ENCODE data around the gene PIAS4. TPM values are rescaled to one million over a fixed set of nuclear protein-coding genes. Genes with fewer than 3 reads are reported as not detected.

PIAS4 gene
- total RNA-seq, 1 donor, result 21.4 TPM

DNA sequence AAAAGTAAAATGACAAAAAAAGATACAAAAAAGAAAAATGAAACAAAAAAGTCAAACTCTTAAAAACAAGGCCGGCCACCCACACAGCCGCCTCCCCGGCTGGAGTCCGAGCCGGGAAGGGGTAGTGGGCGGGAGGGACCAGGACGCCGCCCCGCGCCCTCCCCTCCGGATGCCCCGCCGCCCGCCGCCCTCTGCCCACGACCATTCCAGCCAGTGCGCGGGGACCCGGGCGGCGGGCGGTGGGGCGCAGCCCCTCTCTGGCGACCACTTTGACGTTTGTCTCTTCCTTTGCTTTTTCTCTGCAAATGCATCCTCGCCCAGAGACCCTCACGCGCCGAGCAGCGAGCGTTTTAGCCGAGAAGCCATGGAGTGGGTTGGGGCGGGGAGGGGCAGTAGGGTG, 30.5 kb downstream of the PIAS4 start:
- H3K9me3 ChIP-seq (ENCODE audit: low read depth, low read length), result no peaks in the 10 kb centered on the region
- H3K27me3 ChIP-seq (ENCODE audit: insufficient read depth, low read length), result no peaks in the 10 kb centered on the region
- H2AFZ ChIP-seq (ENCODE audit: low read length), result no peak overlapping the region
- no peak overlapping the region for H3K4me2 ChIP-seq (ENCODE audit: insufficient read depth, low read length)
- no peak overlapping the region for H3K4me3 ChIP-seq (ENCODE audit: insufficient read depth, low read length)
- no peaks in the 10 kb centered on the region for H3K4me1 ChIP-seq (ENCODE audit: insufficient read depth, low read length)
- peaks cover 36% of the 10 kb centered on the region for H4K20me1 ChIP-seq (ENCODE audit: insufficient read depth, low read length)
- no peak overlapping the region for H3K27ac ChIP-seq (ENCODE audit: low read depth, low read length)
- TF ChIP-seq, protein P1, sequence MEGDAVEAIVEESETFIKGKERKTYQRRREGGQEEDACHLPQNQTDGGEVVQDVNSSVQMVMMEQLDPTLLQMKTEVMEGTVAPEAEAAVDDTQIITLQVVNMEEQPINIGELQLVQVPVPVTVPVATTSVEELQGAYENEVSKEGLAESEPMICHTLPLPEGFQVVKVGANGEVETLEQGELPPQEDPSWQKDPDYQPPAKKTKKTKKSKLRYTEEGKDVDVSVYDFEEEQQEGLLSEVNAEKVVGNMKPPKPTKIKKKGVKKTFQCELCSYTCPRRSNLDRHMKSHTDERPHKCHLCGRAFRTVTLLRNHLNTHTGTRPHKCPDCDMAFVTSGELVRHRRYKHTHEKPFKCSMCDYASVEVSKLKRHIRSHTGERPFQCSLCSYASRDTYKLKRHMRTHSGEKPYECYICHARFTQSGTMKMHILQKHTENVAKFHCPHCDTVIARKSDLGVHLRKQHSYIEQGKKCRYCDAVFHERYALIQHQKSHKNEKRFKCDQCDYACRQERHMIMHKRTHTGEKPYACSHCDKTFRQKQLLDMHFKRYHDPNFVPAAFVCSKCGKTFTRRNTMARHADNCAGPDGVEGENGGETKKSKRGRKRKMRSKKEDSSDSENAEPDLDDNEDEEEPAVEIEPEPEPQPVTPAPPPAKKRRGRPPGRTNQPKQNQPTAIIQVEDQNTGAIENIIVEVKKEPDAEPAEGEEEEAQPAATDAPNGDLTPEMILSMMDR (IDR thresholded peaks at IDR 0.05; ENCODE audit: extremely low read depth, low read depth, low read length), result no peak
- DNase-seq (ENCODE audit: insufficient read length, low spot score, missing footprints), result no peak
- H3K36me3 ChIP-seq (ENCODE audit: insufficient read depth, low read length), result peaks cover 37% of the 10 kb centered on the region
- H3K79me2 ChIP-seq (ENCODE audit: insufficient read depth, low read length), result peaks cover 39% of the 10 kb centered on the region

DNA sequence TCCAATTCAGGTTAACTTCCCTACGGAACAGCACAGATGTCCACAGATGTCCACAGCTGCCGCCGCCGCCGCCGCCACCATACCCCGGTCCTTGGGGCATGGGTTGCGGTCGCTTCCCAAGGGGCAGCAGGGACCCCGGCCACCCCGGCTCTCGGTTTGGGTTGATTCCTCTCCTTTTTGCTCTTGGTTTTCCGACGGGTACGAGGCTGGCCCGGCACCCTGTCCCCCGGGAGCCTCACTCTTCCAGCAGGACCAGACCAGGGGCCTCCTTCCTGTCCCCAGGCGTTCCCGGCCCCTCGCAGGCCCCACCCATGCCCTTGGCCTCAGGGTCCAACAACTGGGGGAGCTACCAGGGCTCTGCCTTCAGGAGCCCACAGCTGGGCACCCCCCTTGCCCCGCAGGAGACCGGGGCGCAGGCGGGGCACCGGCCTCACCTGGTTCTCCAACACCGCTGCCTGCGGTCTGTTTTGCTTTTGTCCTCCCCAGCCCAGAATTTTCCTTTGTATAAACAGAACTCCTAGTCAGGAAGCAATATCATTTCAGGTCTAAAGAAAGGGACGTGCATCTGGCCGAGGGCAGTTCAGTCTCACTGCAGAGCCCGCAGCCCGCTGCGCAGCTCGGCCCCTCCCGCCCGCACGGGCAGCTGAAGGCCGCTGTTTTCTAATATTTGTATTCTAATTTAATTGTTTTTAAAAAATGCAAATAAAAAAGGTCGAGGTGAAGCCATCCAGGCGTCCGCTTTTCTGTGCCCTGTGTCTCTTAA, 31.3 kb downstream of the PIAS4 start:
- H3K9me3 ChIP-seq (ENCODE audit: low read depth, low read length), result no peaks in the 10 kb centered on the region
- H3K79me2 ChIP-seq (ENCODE audit: insufficient read depth, low read length), result peaks cover 43% of the 10 kb centered on the region
- no peak overlapping the region for H3K4me2 ChIP-seq (ENCODE audit: insufficient read depth, low read length)
- peaks cover 31% of the 10 kb centered on the region for H3K36me3 ChIP-seq (ENCODE audit: insufficient read depth, low read length)
- no peak overlapping the region for H3K4me3 ChIP-seq (ENCODE audit: insufficient read depth, low read length)
- H4K20me1 ChIP-seq (ENCODE audit: insufficient read depth, low read length), result peaks cover 36% of the 10 kb centered on the region
- no peaks in the 10 kb centered on the region for H3K27me3 ChIP-seq (ENCODE audit: insufficient read depth, low read length)
- TF ChIP-seq, protein P1 (IDR thresholded peaks at IDR 0.05; ENCODE audit: extremely low read depth, low read depth, low read length), result no peak
- H3K4me1 ChIP-seq (ENCODE audit: insufficient read depth, low read length), result no peaks in the 10 kb centered on the region
- DNase-seq (ENCODE audit: insufficient read length, low spot score, missing footprints), result no peak
- no peak overlapping the region for H2AFZ ChIP-seq (ENCODE audit: low read length)
- H3K27ac ChIP-seq (ENCODE audit: low read depth, low read length), result no peak overlapping the region

DNA sequence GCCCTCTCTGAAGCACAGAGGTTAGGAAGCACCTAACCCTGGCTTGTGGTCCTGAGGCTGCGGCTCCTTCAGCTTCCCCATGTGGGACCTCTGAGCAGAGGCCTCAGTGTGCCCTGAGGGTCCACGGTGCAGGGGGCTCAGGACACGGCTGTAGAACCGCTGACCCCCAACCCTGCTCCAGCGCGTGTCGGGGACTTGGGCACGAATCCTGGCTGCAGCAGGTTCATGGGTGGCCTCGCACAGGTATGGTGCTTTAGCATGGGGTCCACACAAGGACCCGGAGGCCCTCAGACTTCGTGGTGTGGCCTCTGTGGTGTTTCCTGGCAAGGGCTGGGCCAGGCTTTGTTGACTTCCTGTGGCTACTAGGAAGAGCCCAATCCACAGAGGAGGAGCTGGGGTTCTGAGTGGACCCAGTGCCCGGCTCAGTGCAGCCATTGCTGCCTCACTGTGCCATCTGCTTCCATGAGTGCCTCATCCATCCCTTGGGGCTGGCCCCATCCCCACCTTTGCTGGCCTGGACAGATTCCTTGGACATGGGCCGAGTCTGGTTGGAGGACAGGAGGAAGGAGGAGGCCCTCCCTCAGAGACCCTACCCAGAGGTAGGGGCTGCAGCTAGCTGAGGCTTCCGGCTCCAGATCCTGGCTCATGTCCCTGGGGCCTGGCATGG, 34.7 kb downstream of the PIAS4 start:
- TF ChIP-seq, protein P1 (IDR thresholded peaks at IDR 0.05; ENCODE audit: extremely low read depth, low read depth, low read length), result no peak
- no peak overlapping the region for H3K27ac ChIP-seq (ENCODE audit: low read depth, low read length)
- H3K9me3 ChIP-seq (ENCODE audit: low read depth, low read length), result no peaks in the 10 kb centered on the region
- no peak for DNase-seq (ENCODE audit: insufficient read length, low spot score, missing footprints)
- H4K20me1 ChIP-seq (ENCODE audit: insufficient read depth, low read length), result peaks cover 29% of the 10 kb centered on the region
- no peak overlapping the region for H3K4me2 ChIP-seq (ENCODE audit: insufficient read depth, low read length)
- peaks cover 21% of the 10 kb centered on the region for H3K36me3 ChIP-seq (ENCODE audit: insufficient read depth, low read length)
- peaks cover 67% of the 10 kb centered on the region for H3K79me2 ChIP-seq (ENCODE audit: insufficient read depth, low read length)
- H3K4me1 ChIP-seq (ENCODE audit: insufficient read depth, low read length), result no peaks in the 10 kb centered on the region
- H2AFZ ChIP-seq (ENCODE audit: low read length), result no peak overlapping the region
- no peak overlapping the region for H3K4me3 ChIP-seq (ENCODE audit: insufficient read depth, low read length)
- no peaks in the 10 kb centered on the region for H3K27me3 ChIP-seq (ENCODE audit: insufficient read depth, low read length)

DNA sequence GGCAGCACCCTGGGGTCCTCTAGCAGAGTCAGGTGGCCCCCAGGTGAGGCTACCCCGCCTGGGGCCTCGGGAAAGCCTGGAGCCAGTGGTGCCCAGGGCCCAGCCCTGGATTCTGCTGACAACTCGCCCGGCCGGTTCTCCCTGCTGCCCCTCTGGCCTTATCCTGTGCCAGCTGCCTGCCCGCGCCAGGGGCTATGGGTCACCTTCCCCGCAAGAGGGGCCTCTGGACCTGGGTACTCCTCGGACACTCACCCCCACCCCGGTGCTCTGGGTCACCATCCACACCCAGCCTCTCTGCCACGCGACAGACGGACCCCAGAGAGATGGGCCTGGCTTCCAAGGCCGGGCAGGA, 35.2 kb downstream of the PIAS4 start:
- peaks cover 26% of the 10 kb centered on the region for H4K20me1 ChIP-seq (ENCODE audit: insufficient read depth, low read length)
- DNase-seq (ENCODE audit: insufficient read length, low spot score, missing footprints), result no peak

More for the DNA sequence above, 35.2 kb downstream of the PIAS4 start:
- peaks cover 17% of the 10 kb centered on the region for H3K36me3 ChIP-seq (ENCODE audit: insufficient read depth, low read length)
- H3K4me2 ChIP-seq (ENCODE audit: insufficient read depth, low read length), result no peak overlapping the region
- H3K9me3 ChIP-seq (ENCODE audit: low read depth, low read length), result no peaks in the 10 kb centered on the region
- H3K79me2 ChIP-seq (ENCODE audit: insufficient read depth, low read length), result peaks cover 71% of the 10 kb centered on the region
- no peaks in the 10 kb centered on the region for H3K27me3 ChIP-seq (ENCODE audit: insufficient read depth, low read length)
- H3K4me3 ChIP-seq (ENCODE audit: insufficient read depth, low read length), result no peak overlapping the region
- H2AFZ ChIP-seq (ENCODE audit: low read length), result no peak overlapping the region
- no peaks in the 10 kb centered on the region for H3K4me1 ChIP-seq (ENCODE audit: insufficient read depth, low read length)
- TF ChIP-seq, protein P1 (IDR thresholded peaks at IDR 0.05; ENCODE audit: extremely low read depth, low read depth, low read length), result no peak
- H3K27ac ChIP-seq (ENCODE audit: low read depth, low read length), result no peak overlapping the region

All from osteoblast (primary cell).